Dedifferentiated amniotic fluid mesenchymal stem cell (primary cell): Measurements from ENCODE around the gene REXO4.
A peak's percentile ranks its signal among the peaks of the same experiment; 100 is the strongest.

ENCODE experiments used
- DNase-seq: peaks from one replicate; pipeline ENCODE4 v3.0.0-alpha.2; 2016; ENCODE audit errors: extremely low spot score

REXO4 gene, protein sequence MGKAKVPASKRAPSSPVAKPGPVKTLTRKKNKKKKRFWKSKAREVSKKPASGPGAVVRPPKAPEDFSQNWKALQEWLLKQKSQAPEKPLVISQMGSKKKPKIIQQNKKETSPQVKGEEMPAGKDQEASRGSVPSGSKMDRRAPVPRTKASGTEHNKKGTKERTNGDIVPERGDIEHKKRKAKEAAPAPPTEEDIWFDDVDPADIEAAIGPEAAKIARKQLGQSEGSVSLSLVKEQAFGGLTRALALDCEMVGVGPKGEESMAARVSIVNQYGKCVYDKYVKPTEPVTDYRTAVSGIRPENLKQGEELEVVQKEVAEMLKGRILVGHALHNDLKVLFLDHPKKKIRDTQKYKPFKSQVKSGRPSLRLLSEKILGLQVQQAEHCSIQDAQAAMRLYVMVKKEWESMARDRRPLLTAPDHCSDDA

DNA sequence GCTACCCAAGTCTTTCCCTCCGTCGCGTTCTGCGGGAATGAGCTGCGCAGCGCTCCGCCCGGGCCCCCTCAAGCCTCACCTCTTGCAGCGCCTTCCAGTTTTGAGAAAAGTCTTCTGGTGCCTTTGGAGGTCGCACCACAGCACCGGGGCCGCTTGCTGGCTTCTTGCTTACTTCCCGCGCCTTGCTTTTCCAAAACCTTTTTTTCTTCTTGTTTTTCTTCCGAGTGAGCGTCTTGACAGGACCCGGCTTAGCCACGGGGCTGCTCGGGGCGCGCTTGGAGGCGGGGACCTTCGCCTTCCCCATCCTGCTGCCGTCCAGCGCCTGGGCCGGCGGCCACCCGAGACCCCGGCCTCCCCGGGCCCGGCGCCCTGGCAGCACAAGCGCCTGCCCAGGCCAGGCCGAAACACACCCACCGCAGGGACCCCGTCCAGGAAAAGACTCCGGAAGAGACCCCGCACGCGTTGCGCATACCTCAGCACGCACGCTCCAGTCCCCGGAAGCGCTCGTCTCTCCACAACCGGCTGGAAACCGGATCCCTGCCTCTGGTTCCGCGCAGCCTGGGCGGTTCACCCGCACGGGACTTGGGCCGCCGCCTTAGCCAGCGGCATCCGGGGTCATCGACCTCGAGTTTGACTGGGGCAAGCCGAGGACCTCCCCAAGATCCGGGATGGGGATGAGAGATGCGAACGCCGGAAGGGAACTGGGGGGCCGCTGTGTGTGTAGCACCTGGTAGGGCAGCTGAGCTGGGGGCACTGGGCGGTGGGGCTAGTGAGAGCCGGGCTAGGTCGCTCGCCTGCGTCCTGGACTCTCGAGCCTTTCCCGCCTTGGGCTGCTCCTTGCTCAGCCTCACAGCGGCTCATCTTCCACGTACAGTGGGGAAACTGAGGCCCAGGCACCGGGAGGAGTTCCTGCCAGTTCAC is at the start of gene REXO4:
TSS of gene REXO4 (minus strand) at position 470 of the 921 bp plus-strand sequence. CDS start at position 304, 166 bp downstream.
- peak; percentile 62 for DNase-seq

DNA sequence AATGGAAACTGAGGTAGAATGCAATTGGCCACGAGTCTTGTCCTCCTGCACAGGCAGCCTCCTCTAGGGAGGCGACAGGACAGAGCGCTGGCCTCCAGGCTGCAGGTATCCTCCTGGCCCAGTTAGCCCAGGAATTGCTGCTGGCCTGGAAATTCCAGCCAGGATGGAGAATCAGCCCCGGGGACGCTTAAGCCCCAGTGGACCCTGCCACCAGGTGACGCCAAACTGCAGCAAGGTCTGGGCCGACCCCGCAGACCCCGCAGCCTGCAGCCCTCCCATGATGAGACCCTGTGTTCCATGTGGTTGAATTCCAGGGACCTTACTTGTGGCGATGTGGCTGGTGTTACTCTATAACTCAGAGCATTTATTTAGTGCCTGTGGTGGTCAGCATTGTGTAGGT is 49.3 kb upstream of the REXO4 start:
- DNase-seq = no peak

DNA sequence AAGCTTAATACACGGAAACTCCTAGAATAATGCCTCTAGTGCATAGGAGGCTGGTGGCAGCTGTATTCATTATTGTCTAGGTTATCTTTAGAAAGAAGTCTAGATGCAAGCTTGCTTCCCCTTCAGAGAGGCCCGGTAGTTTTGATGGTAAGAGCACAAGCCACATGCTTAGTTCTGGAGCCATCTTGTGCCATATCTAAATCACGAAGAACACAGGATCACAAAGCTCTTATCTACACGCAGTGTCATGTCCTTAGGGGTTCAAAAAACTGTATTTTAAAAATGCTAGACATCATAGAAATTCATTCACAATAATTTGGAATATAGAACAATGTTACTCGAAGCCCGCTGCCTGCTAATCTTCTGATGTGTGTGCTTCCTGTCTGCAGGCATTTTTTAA is 48.2 kb upstream of the REXO4 start:
- no peak for DNase-seq

DNA sequence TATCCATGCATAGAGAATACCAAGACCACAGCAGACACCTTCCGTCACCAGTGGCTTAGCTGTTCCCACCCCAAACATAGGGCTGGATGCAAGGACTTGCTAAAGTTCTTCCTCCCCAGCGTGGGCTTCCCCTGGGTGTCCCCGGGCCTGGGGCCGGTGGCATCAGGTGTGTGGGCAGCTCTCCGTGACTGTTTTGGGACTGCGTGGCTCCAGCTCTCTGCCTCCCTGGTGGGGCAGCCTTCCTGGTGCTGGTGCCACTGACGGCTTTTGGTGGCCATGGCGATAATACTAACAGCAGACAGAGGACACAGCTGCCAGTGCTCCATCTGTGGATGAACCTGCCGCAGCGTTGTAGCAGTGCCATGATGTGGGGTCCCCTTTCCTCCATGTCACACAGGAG is 46.8 kb upstream of the REXO4 start:
- DNase-seq = no peak

DNA sequence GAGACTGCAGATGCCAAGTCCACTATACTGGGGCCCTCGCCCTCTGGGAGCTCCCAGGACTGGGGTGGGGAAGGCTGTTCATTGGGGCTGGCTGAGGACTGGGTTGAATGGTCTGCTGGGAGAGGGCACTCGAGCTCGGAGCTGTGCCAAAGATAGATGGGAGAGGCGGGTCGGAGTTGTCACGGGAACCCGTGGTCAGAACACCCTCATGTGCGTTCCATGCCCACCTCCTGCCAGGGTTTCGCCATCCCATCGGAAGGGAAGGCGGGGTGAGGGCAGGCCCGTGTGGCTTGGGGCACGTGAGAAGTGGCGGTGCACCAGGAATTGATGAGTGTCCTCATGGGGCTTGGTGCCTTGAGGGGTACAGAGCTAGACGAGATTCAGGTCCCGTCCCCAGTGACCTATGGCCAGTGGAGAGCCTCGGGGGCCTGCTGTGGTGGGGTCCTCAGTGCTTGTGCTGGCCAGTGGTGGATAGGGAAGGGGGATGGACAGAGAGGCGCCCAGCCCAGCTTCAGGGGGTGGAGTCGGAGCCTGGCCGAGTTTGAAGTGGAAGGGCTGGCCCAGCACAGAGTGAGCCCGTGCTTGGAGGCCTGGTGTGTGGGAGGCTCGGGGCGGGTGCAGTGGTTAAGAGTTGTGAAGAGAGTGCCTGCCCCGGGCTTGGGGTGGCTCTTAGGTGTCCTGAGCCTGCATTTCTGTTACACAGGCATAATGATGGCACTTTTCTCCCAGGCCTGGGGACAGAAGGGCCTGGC is 46.2 kb upstream of the REXO4 start:
- no peak for DNase-seq

DNA sequence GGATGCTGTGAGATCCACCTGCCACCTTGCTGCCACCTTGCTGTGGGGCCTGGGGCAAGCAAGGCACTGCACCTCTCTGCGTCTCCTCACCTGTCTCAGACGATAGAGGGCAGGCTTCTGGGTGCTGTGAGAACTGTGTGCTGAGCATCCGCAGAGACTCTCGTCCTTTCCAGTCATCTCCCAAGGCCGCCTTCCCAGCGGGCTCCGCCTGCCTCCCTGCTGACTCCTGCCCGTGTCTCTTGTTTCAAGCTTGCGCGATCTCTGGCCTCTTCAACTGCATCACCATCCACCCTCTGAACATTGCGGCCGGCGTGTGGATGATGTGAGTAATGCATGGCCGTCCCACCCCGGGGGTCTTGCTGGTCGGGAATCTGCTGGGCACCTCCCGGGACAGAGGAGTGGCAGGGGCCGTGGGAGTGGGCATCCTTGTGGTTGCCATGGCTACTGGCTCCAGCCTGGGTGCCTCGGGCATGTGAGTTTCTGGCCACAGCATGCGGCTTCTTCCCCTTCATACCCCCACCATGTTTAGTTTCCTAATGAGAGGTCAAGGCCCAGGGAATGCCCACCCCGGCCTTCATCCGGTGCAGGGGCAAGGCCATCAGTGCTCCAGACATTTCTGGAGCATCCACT is 45.5 kb upstream of the REXO4 start:
- no peak for DNase-seq

DNA sequence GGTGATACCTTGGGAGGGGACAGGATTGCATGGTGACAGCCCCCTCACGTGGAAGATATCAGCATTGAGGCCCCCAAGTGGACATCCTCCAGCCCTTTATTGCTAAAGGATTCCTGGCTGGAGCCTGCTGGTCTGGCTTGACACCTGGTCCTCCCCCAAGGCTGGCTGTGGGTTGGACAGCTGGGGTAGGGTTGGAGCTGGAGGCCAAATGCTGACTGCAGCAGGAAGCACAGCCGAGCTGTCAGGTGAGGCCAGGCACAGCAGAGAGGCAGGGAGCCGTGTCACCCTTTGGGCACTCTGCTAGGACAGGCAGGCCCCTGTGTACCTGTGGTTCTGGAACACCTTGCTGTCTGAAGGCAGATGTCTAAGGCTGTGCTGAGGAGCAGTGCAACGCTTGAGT is 44.2 kb upstream of the REXO4 start:
- DNase-seq = no peak

DNA sequence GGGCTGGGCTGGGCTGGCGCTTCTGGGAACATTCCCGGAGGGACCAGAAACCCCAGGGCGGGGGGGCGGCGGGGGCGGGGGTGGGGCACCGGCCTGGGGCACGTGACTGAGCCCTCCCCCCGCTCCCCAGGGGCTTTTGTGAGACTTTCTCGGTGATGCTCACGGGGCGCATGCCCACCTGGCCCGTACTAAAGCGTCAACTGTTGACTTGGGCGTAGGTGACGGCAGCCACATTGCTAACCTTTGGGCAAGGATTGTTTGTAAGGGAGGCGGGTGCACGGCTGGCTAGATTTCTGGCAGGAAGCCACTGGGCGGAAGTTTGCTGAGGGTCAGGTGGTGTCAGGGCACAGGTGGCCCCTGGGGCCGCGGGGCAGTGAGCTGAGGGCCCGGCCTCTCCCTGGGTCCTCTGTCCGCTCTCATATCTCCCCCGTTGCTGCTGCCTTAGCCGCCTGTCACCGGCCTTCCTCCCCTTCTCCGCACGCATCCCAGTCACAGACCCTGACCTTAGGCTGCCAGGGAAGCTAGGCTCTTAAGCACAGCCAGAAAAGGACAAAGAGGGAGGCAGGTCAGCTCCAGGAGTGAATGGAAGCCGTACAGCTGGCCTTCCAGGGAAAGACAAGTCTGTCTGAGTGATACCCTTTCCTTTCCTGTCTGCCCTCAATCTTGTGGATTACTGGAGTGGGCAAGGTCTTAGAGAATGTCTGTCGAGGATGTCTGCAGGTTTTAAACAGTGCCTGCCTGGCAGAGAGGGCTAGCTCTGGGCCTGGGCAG is 42.8 kb upstream of the REXO4 start:
- no peak for DNase-seq

DNA sequence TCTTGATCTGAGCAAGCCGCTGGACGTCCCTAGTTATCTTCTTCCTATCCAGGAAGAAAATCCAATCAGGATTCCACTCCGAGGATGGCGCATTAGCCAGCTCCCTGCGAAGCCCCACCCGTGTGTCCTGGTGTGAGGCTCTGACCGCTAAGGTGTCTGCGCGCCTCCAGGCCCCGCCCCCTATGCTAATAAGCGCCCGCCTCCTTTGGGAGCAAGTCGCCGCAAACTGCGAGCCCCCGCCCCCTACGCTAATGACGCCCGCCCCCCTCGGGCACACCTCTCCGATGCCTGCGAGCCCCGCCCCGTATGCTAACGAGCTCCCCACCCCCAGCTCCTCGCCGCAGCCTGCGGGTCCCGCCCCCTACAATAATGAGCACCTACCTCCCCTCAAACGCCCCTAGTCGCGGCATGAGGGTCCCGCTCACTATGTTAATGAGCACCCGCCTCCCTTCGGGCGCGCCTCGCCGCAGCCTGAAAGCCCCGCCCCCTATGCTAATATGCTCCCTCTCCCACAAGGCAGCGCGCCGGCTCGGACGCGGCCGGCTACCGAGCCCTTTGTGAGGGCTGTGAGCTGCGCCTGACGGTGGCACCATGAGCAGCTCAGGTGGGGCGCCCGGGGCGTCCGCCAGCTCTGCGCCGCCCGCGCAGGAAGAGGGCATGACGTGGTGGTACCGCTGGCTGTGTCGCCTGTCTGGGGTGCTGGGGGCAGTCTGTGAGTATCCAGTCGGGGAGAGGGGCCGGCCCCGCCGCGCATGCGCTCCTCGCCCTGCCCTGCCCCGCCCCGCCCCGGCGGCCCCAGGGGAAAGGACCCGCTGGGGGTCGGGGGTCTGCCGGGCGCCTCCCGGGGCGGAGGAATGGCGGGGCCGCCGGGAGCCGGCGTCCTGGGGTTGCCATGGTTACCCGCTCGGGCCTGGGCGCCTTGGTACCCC is 41.9 kb upstream of the REXO4 start, which contains the start of gene CACFD1:
TSS of gene CACFD1 (plus strand) at position 503 of the 929 bp plus-strand sequence. CDS start at position 592, 89 bp downstream.
- DNase-seq = peak; percentile 79

DNA sequence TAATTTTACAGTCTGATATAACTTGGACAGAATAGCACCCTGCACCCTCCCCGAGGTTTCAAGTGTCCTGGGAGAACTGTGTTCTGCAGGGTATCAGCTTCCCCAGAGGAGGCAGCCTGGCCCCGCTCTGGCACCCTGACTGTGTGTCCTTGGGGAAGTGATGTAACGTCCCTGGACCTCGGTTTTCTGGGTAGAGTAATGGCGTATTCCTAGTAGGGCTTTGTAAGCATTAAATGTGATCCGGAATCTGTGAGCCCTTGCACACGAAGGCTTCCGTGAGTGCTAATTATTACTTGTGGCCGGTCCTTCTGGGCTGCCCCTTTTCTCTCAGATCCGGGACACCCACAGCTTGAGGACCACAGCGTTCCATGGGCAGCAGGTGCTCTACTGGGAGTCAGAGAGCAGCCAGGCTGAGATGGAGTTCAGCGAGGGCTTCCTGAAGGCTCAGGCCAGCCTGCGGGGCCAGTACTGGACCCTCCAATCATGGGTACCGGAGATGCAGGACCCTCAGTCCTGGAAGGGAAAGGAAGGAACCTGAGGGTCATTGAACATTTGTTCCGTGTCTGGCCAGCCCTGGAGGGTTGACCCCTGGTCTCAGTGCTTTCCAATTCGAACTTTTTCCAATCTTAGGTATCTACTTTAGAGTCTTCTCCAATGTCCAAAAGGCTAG is 41.0 kb upstream of the REXO4 start:
- no peak for DNase-seq

DNA sequence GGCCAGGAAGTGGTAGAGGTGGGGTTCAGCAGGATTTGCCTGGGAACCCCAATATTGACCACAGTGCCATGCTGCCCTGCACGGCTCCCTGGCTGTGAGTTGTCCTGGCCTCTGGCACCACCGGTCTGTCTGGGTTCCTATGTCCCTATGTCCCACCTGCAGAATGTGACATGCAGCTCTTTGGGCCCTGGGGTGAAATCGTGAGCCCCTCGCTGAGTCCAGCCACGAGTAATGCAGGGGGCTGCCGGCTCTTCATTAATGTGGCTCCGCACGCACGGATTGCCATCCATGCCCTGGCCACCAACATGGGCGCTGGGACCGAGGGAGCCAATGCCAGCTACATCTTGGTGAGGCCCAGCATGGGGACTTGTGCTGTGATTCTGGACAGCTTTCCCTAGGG is 39.9 kb upstream of the REXO4 start:
- no peak for DNase-seq

DNA sequence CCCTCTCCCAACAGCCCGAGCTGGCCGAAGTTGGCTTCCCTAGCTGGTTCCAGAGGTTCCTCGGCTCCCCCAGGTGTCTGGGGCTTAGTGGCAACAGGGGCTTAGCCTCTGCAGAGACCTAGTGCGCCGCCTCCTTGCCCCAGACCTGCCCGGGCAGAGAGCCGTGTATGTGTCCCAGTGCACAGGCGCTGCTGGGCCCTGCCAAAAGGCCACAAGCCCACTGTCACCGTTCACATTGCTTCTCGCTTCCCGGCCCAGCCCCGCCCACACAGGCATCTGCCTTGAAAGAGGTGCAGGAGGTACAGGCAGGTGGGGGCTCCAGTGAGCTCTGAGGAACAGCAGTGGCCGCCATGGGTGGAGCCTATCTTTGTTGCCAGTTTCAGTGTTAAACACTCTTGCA is 39.4 kb upstream of the REXO4 start:
- DNase-seq = no peak

DNA sequence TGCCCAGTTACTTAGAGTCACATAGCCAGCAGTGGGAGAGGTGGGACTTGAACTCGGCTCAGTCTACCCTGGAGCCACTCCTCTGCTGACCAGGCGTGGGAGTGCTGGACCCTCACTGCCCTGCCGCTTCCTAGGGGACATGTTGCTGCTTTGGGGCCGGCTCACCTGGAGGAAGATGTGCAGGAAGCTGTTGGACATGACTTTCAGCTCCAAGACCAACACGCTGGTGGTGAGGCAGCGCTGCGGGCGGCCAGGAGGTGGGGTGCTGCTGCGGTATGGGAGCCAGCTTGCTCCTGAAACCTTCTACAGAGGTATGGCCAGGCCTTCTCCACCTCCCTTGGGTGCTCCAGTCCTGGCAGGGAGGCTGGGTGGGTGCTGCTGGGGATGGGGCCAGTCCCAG is 38.6 kb upstream of the REXO4 start:
- DNase-seq = no peak

DNA sequence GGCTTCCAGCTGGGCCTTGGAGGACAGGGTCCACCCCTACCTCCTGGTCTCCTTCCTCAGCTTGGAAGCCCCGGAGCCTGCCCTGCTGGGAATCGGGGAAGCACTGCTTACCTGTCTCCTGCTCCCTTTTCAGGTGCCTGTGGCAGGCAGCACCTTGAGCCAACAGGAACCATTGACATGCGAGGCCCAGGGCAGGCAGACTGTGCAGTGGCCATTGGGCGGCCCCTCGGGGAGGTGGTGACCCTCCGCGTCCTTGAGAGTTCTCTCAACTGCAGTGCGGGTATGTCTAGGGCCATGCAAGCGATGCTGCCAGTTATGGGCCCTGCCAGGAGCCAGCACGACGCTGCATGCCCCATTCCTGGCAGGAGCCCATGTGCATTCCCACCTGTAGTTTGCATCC is 38.1 kb upstream of the REXO4 start:
- DNase-seq = no peak

DNA sequence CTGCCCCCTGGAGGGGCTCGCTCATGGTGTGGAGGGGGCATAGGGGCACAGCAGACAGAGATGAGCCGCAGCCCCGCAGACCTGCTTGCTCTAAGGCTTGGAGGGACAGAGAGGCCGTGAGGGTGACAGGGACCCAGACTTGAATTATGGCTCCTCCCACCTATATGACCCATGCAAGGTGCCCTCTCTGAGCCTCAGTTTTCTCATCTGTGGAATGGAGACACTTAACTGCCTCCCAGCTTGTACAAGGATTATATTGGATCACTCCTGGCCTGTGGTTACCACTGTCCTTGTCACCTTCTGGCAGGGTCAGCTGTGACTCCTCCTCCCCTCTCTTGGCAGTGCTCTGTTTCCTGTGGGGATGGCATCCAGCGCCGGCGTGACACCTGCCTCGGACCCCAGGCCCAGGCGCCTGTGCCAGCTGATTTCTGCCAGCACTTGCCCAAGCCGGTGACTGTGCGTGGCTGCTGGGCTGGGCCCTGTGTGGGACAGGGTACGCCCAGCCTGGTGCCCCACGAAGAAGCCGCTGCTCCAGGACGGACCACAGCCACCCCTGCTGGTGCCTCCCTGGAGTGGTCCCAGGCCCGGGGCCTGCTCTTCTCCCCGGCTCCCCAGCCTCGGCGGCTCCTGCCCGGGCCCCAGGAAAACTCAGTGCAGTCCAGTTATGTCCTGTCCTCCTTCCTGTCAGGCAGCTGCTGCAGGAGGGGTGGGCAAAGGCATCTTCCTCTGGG is 37.3 kb upstream of the REXO4 start:
- DNase-seq = no peak

DNA sequence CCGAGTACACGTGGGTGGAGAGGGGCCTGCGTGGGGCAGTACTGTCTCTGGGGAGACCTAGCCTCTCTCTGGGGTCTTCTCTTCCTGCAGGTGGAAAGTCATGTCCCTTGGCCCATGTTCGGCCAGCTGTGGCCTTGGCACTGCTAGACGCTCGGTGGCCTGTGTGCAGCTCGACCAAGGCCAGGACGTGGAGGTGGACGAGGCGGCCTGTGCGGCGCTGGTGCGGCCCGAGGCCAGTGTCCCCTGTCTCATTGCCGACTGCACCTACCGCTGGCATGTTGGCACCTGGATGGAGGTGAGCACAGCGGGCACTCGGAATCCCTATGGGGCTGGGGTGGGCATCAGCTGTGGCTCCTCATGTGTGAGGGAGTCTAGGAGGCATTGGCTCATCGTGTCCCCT is 36.5 kb upstream of the REXO4 start:
- DNase-seq = no peak

DNA sequence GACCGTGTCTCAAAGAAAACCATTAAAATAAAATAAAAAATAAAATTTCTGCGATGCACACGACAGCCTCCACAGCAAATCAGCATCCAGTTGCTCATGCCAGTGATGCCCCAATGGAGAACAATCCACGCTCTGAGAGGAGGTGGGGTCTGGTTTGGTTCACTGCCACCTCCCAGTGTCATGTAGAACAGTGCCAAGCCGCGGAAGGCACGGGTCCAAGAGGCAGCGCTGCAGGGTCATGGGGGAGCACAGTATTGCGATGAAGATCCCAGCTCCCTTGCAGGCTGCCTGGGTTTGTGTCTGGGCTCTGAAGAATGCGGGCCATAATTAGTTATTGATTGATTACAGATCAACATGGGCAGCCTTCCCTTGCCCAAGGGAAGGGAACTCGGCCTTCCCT is 35.8 kb upstream of the REXO4 start:
- DNase-seq = no peak

DNA sequence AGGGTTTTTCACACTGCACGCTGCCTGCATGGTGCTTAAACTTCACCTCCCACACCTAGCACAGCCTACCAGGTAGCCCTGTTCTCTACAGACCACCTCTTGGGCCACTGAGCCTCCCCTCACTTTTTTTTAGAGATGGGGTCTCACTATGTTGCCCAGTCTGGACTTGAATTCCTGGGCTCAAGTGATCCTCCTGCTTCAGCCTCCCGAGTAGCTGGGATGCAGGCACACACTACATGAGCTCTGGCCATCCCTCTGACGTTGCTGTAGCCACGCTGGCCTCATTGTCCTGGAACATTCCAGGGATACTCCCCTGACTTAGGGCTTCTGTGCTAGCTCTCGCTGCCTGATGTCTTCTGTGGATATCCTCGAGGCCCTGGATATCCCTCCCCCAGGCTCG is 34.8 kb upstream of the REXO4 start:
- no peak for DNase-seq
